H9 (cell line): Measurements from ENCODE around the gene DCST1. TPM values are rescaled to one million over a fixed set of nuclear protein-coding genes. Genes with fewer than 3 reads are reported as not detected.

Source experiments
- DNase-seq: peaks from one replicate; pipeline ENCODE4 v3.0.0-alpha.2; 2017
- H2AFZ ChIP-seq: one replicate; pipeline ENCODE4 v1.6.1; 2013; ENCODE audit warnings: mild to moderate bottlenecking, low read length, control low read depth, moderate library complexity
- H2AK5ac ChIP-seq: 2 replicates; pipeline ENCODE4 v1.6.1; 2013; ENCODE audit warnings: low read length, control low read depth, mixed read lengths; ENCODE audit not compliant: insufficient read length
- H2BK120ac ChIP-seq: one replicate; pipeline ENCODE4 v1.6.1; 2013; ENCODE audit warnings: low read depth, mild to moderate bottlenecking, low read length, control low read depth, inconsistent platforms; ENCODE audit not compliant: poor library complexity, severe bottlenecking
- H2BK12ac ChIP-seq: 2 replicates; pipeline ENCODE4 v1.6.1; 2013; ENCODE audit warnings: low read length, control low read depth, mixed read lengths, low read depth; ENCODE audit not compliant: insufficient read length
- H2BK15ac ChIP-seq: 2 replicates; pipeline ENCODE4 v1.6.1; 2013; ENCODE audit warnings: low read depth, low read length, control low read depth
- H2BK20ac ChIP-seq: one replicate; pipeline ENCODE4 v1.6.1; 2013; ENCODE audit warnings: low read depth, mild to moderate bottlenecking, low read length, control low read depth, inconsistent platforms; ENCODE audit not compliant: poor library complexity, severe bottlenecking
- H2BK5ac ChIP-seq: 2 replicates; pipeline ENCODE4 v1.6.1; 2013; ENCODE audit warnings: low read length, control low read depth, mixed read lengths; ENCODE audit not compliant: insufficient read length
- H3K14ac ChIP-seq: 2 replicates; pipeline ENCODE4 v1.6.1; 2013; ENCODE audit warnings: low read length, control low read depth; ENCODE audit not compliant: insufficient read depth
- H3K18ac ChIP-seq: 2 replicates; pipeline ENCODE4 v1.6.1; 2013; ENCODE audit warnings: low read depth, mild to moderate bottlenecking, mixed read lengths, low read length, control low read depth; ENCODE audit not compliant: insufficient read length
- H3K23ac ChIP-seq: 2 replicates; pipeline ENCODE4 v1.6.1; 2013; ENCODE audit warnings: low read length, control low read depth, mixed read lengths, low read depth; ENCODE audit not compliant: insufficient read length
- H3K23me2 ChIP-seq: 2 replicates; pipeline ENCODE4 v1.6.1; 2013; ENCODE audit warnings: low read depth, mild to moderate bottlenecking, mixed read lengths, low read length, control low read depth; ENCODE audit not compliant: insufficient read length, poor library complexity, severe bottlenecking
- H3K27ac ChIP-seq: 2 replicates; pipeline ENCODE4 v1.5.1; 2013; ENCODE audit warnings: low read length, control low read depth, mixed read lengths, low read depth; ENCODE audit not compliant: insufficient read length
- H3K27me3 ChIP-seq: 2 replicates; pipeline ENCODE4 v1.6.1; 2013; ENCODE audit warnings: low read length, control low read depth, inconsistent platforms; ENCODE audit not compliant: insufficient read depth
- H3K4ac ChIP-seq: 2 replicates; pipeline ENCODE4 v1.6.1; 2013; ENCODE audit warnings: low read depth, mild to moderate bottlenecking, control low read depth, inconsistent platforms, low read length, moderate library complexity
- H3K4me1 ChIP-seq: 2 replicates; pipeline ENCODE4 v1.6.1; 2013; ENCODE audit warnings: low read length, control low read depth, inconsistent platforms; ENCODE audit not compliant: insufficient read depth
- H3K4me2 ChIP-seq: 2 replicates; pipeline ENCODE4 v1.6.1; 2013; ENCODE audit warnings: low read length, control low read depth, mixed read lengths; ENCODE audit not compliant: insufficient read length, insufficient read depth
- H3K56ac ChIP-seq: 2 replicates; pipeline ENCODE4 v1.6.1; 2013; ENCODE audit warnings: low read depth, mild to moderate bottlenecking, mixed read lengths, low read length, control low read depth; ENCODE audit not compliant: insufficient read length
- H3K79me1 ChIP-seq: 2 replicates; pipeline ENCODE4 v1.6.1; 2013; ENCODE audit warnings: low read depth, mild to moderate bottlenecking, moderate library complexity, low read length, control low read depth, inconsistent platforms; ENCODE audit not compliant: insufficient read depth, poor library complexity, severe bottlenecking
- H3K79me2 ChIP-seq: 2 replicates; pipeline ENCODE4 v1.6.1; 2013; ENCODE audit warnings: low read length, control low read depth, inconsistent platforms; ENCODE audit not compliant: insufficient read depth
- H3K9ac ChIP-seq: 2 replicates; pipeline ENCODE4 v1.6.1; 2013; ENCODE audit warnings: low read length, control low read depth, mixed read lengths; ENCODE audit not compliant: insufficient read length; ENCODE audit errors: extremely low read depth
- H3K9me3 ChIP-seq: one replicate; pipeline ENCODE4 v1.6.1; 2013; ENCODE audit warnings: low read depth, low read length, inconsistent platforms; ENCODE audit not compliant: control insufficient read depth
- H3T11ph ChIP-seq: one replicate; pipeline ENCODE4 v1.6.1; 2013; ENCODE audit warnings: mild to moderate bottlenecking, low read length, control low read depth, inconsistent platforms
- H4K20me1 ChIP-seq: one replicate; pipeline ENCODE4 v1.6.1; 2013; ENCODE audit not compliant: control insufficient read depth, insufficient read length, insufficient read depth
- H4K5ac ChIP-seq: 2 replicates; pipeline ENCODE4 v1.6.1; 2013; ENCODE audit warnings: low read depth, mild to moderate bottlenecking, mixed read lengths, low read length, control low read depth; ENCODE audit not compliant: insufficient read length
- H4K8ac ChIP-seq: replicated peaks from 2 replicates; pipeline ENCODE4 v1.6.1; 2013; ENCODE audit warnings: low read length, control low read depth, mixed read lengths, low read depth; ENCODE audit not compliant: insufficient read length
- H4K91ac ChIP-seq: 2 replicates; pipeline ENCODE4 v1.6.1; 2013; ENCODE audit warnings: low read depth, mild to moderate bottlenecking, moderate library complexity, mixed read lengths, low read length, control low read depth; ENCODE audit not compliant: insufficient read length
- H3K27ac Mint-ChIP-seq, 3 experiments: 2 replicates in 2 of 3; 3 replicates in 1 of 3; pipeline ENCODE4 v1.8.0; 2020 to 2021; ENCODE audit warnings: mixed read lengths in 3 of 3, mild to moderate bottlenecking in 1 of 3, moderate library complexity in 1 of 3
- H3K27me3 Mint-ChIP-seq: 2 replicates; pipeline ENCODE4 v1.8.0; 2021; ENCODE audit warnings: low read depth, mild to moderate bottlenecking, moderate library complexity, mixed read lengths
- H3K36me3 Mint-ChIP-seq, 3 experiments: 2 replicates in 2 of 3; 3 replicates in 1 of 3; pipeline ENCODE4 v1.8.0; 2020 to 2021; ENCODE audit warnings: low read depth in 3 of 3, mixed read lengths in 3 of 3; ENCODE audit not compliant: insufficient read depth in 1 of 3
- H3K4me1 Mint-ChIP-seq, 2 experiments: 2 replicates each; pipeline ENCODE4 v1.8.0; 2020; ENCODE audit warnings: mixed read lengths in 2 of 2
- H3K4me3 Mint-ChIP-seq, 2 experiments: 2 replicates in 1 of 2; 3 replicates in 1 of 2; pipeline ENCODE4 v1.8.0; 2020 to 2021; ENCODE audit warnings: mild to moderate bottlenecking in 2 of 2, mixed read lengths in 2 of 2, moderate library complexity in 1 of 2
- H3K9me3 Mint-ChIP-seq, 2 experiments: 2 replicates in 1 of 2; 3 replicates in 1 of 2; pipeline ENCODE4 v1.8.0; 2020; ENCODE audit warnings: mild to moderate bottlenecking in 2 of 2, mixed read lengths in 2 of 2, moderate library complexity in 1 of 2
- WGBS: extraction: QIAGEN DNeasy Blood & Tissue Kit; methylation state at CpG from one replicate; pipeline ENCODE4 v1.1.7; 2013; ENCODE audit warnings: missing lambda C conversion rate, low lambda C conversion rate, mixed read lengths; ENCODE audit not compliant: insufficient read length; ENCODE audit errors: extremely low coverage; 5-methylcytosine and 5-hydroxymethylcytosine counted together
- total RNA-seq: library from RNA; stranded (reverse); gene quantifications from 2 replicates; pipeline ENCODE4 v1.2.1, GENCODE V29; 2021
- TF ChIP-seq, protein P1 (sequence below): fragments of 200-600 bp; sonication (generic); conservative IDR thresholded peaks from 3 replicates; pipeline ENCODE4 v1.8.0; 2021; ENCODE audit warnings: antibody characterized with exemption, mild to moderate bottlenecking

DCST1 gene
- total RNA-seq, 1 experiment from 2014 or later, result not detected

GRCh38 chr1:155030243-155030795, 3.3 kb upstream of the DCST1 start:
- DNase-seq, result no peak
- H3K27ac Mint-ChIP-seq, result no peak overlapping the region
- Histone ChIP-seq H3K4ac (no peak overlapping the region), H3K18ac (no peak overlapping the region), H2AFZ (no peak overlapping the region), H3T11ph (no peak overlapping the region), H3K4me1 (no peaks in the 10 kb centered on the region), H3K9ac (no peak overlapping the region), H3K23me2 (no peaks in the 10 kb centered on the region), H3K27me3 (no peaks in the 10 kb centered on the region), H4K20me1 (no peaks in the 10 kb centered on the region), H2BK12ac (no peak overlapping the region), H3K56ac (no peak overlapping the region), H4K8ac (no peak overlapping the region), H3K4me2 (no peak overlapping the region), H3K23ac (no peak overlapping the region), H3K79me1 (no peaks in the 10 kb centered on the region), H2BK5ac (no peak overlapping the region), H3K79me2 (no peaks in the 10 kb centered on the region), H4K91ac (no peak overlapping the region), H3K9me3 (no peaks in the 10 kb centered on the region), H2BK120ac (no peak overlapping the region), H2BK15ac (no peak overlapping the region), H2AK5ac (no peak overlapping the region), H3K27ac (no peak overlapping the region), H3K14ac (no peak overlapping the region), H4K5ac (no peak overlapping the region), H2BK20ac (no peak overlapping the region)
- H3K4me3 Mint-ChIP-seq, result no peak overlapping the region
- WGBS, result no CpG with 5 or more reads among the region's 15 CpGs
- TF ChIP-seq, protein P1, sequence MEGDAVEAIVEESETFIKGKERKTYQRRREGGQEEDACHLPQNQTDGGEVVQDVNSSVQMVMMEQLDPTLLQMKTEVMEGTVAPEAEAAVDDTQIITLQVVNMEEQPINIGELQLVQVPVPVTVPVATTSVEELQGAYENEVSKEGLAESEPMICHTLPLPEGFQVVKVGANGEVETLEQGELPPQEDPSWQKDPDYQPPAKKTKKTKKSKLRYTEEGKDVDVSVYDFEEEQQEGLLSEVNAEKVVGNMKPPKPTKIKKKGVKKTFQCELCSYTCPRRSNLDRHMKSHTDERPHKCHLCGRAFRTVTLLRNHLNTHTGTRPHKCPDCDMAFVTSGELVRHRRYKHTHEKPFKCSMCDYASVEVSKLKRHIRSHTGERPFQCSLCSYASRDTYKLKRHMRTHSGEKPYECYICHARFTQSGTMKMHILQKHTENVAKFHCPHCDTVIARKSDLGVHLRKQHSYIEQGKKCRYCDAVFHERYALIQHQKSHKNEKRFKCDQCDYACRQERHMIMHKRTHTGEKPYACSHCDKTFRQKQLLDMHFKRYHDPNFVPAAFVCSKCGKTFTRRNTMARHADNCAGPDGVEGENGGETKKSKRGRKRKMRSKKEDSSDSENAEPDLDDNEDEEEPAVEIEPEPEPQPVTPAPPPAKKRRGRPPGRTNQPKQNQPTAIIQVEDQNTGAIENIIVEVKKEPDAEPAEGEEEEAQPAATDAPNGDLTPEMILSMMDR, result no peak
- H3K9me3 Mint-ChIP-seq, result no peaks in the 10 kb centered on the region
- H3K36me3 Mint-ChIP-seq, result no peaks in the 10 kb centered on the region
- H3K4me1 Mint-ChIP-seq, result peaks cover 0 to 14% of the 10 kb centered on the region in 2 experiments; a peak in 2 of 4 replicates
- H3K27me3 Mint-ChIP-seq, result peaks cover 22% of the 10 kb centered on the region
